NCI-H1436 treated with DMSO at 0.1 percent for 48 hours (cell line): ENCODE measurements around the gene SPATA25.
A peak's percentile ranks its signal among the peaks of the same experiment; 100 is the strongest.
"Not testable (repeated sequence)": the region's sequence is repeated elsewhere in the genome, so short reads cannot be mapped to it uniquely, and the experiment has no call there.

ENCODE experiments used
- DNase-seq: peaks from one replicate; lab custom pipeline; 2025; lab: John Stamatoyannopoulos, UW

Gene SPATA25

DNA sequence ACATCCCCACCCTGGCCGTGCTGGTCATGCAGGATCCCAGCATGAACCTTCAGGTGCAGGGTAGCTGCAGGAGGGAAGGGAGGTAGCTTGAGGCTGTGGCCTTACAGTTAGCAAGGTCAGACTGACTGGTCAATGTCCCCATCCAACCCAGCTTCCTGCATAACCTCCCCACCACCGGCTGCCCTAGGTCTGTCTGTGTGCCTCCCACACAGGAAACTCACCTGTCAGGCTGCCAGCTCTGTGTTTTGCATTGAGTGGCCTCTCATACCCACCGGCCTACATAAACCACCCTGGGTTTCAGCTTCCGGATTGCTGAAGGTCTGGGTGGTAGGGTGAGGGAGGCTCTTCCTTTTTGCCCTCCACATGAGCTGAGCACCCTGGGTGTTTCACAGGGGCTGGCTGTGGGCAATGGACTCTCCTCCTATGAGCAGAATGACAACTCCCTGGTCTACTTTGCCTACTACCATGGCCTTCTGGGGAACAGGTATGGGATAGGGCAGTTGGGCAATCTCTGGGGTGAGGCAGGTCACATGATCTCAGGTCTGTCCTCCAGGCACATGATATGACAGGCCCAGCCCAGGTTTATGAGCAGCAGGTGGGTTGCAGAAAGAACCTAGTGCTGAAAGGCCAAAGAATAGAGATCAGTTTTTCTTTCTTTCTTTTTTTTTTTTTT lies 5.5 kb upstream of the SPATA25 start:
- no peak for DNase-seq

DNA sequence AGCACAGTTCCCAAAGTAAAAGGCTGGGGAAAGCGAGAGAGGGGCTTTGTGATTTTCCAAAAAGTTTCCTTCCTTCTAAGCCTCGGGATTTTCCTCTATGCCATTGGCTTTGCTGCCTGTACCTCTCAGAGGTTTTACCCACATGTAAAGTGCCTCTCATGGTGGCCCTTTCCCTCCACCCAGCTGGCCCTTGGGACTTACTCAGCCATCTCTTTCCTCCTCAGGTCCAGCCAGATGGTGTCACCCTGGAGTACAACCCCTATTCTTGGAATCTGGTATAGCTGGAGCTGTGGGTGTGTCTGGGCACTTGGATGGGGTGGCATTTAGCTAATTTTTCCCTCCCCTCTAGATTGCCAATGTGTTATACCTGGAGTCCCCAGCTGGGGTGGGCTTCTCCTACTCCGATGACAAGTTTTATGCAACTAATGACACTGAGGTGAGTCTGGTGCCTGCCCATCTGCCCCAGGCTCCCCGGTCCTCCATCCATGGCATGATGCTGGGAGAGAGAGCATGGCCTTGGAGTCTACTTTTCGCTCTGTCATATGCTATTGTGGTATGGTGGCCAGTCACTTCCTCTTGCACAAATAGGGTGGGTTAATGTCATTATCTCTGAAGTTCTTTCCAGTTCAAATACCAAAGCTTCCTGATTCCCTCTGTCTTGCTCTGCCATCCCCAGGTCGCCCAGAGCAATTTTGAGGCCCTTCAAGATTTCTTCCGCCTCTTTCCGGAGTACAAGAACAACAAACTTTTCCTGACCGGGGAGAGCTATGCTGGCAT lies 4.8 kb upstream of the SPATA25 start:
- DNase-seq = no peak

DNA sequence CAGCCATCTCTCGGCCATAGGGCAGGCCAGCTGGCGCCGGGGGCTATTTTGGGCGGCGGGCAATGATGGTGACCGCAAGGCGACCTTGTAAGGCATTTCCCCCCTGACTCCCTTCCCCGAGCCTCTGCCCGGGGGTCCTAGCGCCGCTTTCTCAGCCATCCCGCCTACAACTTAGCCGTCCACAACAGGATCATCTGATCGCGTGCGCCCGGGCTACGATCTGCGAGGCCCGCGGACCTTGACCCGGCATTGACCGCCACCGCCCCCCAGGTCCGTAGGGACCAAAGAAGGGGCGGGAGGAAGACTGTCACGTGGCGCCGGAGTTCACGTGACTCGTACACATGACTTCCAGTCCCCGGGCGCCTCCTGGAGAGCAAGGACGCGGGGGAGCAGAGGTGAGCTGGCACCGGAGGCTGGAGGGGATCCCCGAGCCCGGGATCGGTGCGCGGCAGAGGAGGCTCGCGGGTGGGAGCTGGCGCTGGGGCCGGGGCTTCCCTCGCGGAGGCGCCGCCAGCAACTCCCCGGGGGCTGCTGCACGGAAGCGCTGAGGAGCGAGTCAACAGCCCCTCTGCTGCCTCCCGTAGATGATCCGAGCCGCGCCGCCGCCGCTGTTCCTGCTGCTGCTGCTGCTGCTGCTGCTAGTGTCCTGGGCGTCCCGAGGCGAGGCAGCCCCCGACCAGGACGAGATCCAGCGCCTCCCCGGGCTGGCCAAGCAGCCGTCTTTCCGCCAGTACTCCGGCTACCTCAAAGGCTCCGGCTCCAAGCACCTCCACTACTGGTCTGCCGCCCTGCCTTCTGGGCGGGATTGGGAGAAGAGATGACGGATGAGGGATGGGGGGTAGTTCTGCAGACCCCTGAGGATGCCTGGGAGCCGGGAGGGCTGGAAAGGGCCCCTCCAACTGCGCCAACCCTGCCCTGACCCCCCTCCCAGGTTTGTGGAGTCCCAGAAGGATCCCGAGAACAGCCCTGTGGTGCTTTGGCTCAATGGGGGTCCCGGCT lies 3.9 kb upstream of the SPATA25 start, which contains the start of the genes CTSA and NEURL2:
Gene CTSA (plus strand): TSS at position 351 of the 999 bp plus-strand sequence. CDS start 234 bp downstream, at position 585.
Gene NEURL2 (minus strand): TSS at position 224 of the 999 bp plus-strand sequence. CDS start 217 bp downstream, at position 7.
- DNase-seq = peak; percentile 17

DNA sequence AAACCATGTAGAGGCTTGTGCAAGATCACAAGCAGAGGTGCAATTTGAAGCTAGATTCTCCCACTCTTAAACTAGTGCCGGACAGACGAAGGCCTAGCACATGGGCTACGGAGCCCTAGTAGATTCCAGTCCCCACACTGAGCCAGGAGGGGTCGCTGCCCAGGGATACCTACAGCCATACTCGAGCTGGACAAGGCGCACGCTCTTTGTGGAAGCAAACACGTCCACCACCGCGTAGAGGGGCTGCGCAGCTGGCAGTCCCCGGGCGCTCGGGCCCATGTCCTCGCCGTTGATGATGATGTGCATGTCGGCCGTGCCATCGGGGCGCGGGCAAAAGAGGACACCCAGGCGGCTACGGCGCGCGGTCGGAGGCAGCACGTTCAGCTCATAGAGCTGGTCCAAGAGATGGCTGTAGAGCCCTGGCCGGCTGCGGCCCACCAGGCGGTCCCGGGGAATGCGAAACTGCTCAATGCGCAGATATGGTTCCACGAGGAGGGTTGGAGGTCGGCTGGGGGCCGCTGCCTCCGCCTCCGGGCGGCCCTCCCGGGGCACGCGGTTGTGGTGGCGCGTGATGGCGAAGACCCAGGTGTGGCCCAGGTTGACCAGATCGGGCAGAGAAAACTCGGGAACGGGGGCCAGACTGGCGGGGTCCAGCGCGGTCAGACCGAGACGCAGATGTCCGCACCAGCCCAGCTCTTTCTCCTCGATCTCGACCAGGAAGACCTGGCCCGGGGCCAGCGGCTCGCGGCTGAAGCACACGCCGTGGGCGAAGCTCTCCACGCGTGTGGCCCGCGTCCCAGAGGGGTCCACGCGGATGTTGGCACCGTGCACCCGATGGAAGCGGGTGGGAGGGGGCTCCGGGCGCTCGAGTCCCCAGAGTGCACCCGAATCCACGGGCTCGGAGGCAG lies 2.9 kb upstream of the SPATA25 start:
- no peak for DNase-seq

DNA sequence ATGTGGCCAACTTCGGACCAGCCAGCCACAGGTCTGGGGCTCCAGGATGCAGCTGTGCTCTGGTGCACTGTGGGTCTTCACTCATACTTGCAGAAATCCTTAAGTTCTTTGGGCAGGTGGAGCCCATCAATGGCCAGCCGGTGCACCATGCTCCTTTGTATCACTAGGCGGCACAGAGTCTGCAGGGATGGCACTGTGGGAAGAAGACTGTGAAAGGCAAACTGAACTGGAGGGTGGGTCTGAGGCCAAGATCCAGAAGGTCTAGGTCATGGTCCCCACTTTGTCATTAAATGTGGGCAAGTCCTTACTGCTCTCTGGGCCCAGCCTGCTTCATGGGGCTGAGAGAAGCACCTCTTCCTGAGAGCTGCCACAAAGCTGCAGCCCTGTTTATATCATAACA lies 1.3 kb upstream of the SPATA25 start:
- DNase-seq = no peak

DNA sequence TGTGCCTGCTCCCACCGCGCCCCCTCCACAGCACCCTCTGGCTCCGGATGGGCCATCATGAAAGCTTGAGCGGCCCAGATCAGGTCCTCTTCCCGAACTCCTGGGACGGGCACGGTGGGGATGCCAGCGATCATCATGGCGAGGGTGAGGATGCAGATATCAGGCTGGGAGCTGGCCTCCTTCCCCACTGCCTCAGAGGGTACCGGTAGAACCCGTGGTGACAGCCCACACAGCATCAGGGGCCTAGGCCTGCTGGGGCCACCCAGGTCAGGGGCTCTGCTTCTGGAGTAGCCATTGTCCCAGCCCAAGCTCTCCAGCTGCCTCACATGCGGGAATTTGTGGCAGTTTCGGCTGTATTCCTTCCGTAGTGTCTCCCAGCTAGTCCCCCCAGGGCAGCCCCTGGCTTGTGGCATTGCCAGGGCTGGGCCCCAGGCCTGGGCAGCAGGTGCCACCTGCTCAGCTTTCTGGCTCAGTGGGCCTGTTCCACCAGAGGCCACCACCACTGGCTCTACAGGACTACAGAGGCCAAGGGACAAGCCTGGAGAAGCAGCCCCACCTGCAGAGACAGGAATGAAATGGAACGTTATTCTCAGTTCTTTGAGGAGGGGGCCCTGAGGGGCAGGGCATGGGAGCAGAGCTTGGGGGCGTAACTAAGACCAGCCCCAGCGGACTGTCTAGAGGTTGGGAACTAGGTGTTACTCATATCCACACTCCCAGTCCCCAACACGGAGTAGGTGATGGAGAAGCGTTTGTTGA lies 654 bp downstream of the SPATA25 start:
- no peak for DNase-seq

DNA sequence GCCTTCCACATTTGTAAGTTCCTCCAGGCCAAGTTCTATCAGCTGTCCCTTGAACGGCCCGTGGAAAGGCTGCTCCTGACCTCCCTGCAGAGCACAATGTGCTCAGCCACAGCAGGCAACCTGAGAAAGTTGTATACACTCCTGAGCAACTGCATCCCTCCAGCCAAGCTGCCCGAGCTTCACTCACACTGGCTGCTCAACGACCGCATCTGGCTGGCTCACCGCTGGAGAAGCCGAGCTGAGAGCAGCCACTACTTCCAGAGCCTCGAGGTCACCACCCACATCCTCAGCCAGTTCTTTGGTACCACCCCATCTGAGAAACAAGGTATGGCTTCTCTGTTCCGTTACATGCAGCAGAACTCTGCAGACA lies 4.3 kb downstream of the SPATA25 start:
- no peak for DNase-seq

DNA sequence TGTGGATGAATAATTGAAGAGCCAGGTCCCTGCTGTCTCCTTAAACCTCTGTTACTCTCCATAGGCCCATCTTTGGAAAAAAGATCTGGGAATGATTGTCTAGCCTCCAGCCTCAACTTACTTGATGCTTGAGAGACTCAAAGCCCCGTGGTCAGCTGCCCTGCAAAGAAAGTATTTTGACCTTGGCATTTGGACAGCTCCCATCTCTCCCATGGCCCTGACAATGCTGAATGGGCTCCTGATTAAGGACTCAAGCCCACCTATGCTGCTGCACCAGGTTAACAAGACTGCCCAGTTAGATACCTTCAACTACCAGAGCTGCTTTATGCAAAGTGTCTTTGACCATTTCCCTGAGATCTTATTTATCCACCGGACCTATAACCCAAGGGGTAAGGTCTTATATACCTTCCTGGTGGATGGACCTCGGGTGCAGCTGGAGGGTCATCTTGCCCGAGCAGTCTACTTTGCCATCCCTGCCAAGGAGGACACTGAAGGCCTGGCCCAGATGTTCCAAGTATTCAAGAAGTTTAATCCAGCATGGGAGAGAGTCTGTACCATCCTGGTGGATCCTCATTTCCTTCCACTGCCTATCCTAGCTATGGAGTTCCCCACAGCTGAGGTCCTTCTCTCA lies 4.8 kb downstream of the SPATA25 start:
- no peak for DNase-seq

DNA sequence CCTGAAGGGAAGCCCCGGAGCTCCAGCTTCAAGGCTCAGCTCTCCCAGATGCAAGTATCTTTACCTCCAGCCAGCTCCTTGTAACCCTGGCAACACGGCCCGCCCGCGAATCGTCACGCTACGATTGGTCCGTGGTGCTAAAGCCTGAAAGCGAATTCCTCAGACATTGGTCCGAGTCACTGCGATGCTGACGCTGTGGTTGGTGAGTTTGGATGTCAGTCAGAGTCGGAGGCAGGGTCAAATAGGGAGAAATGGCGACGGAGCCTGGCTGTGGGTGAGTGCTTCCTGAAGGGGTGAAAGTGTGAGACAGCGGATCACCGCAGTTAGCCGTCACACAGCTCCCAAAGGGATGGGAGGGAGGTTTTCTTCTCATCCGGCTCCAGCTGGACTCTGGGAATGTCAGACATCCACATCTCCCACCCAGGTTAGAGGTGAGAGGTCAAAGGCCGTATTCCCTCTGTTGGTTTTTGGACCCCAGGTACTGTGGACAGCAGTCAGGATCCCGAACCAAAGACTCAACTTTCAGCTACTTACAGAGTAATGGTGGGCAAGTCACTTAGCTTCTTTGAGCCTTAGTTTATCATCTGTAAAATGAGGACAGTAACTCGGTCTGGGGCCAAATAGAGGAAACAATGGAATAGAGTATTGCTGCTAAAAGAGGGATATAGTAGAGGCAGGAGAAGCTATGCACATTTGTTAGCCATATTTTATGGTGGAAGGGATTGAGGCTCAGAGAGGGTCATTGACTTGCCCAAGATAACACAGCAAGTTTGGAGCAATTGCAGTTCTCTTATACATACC lies 6.2 kb downstream of the SPATA25 start, which contains the start of gene ZSWIM1:
Gene ZSWIM1 (plus strand): TSS at position 240 of the 801 bp plus-strand sequence. CDS start 1,366 bp downstream, outside the sequence.
- peak; percentile 90 for DNase-seq

DNA sequence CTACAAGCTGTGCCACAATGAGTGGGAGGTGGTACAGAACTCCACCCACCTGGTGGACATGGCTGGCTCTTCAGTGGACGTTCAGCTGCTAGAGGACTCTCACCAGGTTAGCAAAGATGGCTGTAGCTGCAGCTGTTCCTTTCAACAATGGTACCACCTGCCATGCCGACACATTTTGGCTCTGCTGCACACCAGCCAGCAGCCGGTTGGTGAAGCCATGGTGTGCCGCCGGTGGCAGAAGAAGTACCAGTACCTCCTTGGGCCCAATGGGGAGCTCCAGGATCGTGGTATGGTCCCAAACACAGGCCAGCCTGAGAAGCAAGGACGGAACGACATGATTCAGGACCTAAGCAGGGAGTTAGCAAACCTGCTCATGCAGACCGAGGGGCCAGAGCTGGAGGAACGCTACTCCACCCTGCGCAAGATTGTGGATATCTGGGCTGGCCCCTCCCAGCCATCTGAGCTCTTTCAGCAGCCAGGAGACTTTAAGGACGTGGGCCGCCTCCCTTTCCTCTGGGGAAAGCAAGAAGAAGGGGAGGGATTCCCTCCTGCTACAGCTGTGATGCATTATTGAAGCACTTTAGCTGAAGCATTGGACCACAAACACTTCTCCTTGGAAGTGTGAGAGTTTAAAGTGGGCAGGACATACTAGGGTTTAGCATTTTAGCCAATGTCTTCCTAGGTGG lies 9.2 kb downstream of the SPATA25 start:
- DNase-seq = no peak

DNA sequence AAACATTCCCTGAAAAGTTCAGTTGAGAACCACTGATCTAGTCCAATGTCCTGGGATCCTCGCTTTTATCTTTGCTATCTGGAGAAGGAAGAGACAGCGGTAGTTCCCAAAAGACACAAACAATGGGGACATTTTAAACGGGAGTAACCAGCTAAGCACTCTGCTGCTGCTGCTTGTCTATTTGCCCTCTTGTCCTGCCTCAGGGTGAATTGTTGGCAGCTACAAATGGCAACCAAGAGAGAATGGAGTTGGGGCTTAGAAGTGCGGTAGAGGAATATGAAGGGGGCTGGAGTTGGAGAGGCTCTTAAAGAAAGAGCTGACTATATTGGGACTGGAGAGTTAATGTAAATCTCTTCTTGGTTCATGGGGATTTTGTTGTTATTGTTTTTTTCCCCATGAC lies 12.8 kb downstream of the SPATA25 start:
- no peak for DNase-seq

DNA sequence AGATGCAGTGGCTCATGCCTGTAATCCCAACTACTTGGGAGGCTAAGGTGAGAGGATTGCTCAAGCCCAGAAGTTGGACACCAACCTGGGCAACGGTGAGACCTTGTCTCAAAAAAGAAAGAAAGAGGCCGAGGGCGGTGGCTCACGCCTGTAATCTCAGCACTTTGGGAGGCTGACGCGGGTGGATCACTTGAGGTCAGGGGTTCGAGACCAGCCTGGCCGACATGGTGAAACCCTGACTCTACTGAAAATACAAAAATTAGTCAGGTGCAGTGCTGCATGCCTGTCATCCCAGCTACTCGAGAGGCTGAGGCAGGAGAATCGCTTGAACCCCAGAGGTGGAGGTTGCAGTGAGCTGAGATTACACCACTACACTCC lies 13.3 kb downstream of the SPATA25 start:
- not testable (repeated sequence) for DNase-seq

DNA sequence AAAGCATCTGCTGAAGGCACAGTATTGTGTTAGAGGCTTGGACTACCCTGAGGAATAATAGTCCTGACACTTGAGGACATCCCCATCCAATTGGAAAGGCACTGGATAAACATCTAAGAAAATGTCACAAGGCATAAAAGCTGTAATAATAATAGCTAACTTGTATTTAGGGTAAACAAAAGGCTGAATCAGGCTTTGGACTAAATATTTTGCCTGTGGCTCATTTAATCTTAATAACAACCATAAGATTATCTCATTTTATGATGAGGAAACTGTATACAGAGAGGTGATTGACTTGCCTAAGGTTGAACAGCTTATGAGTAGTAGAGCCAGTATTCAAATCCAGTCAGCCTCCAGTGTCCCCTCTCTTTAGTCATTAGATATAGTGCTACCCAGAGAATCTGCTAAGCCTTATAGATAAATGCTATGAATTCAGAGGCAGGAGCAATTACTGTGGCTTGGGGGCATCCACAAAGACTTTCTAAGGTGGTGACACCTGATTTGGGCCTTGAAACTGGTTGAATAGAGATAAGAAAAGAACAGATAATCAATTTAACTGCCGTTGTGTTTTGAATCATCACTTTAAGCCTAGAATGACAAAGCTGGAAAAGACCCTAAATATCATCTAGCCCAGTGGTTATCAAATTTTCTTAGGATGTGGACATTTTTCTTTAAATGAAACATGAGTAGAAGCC lies 13.9 kb downstream of the SPATA25 start:
- no peak for DNase-seq

DNA sequence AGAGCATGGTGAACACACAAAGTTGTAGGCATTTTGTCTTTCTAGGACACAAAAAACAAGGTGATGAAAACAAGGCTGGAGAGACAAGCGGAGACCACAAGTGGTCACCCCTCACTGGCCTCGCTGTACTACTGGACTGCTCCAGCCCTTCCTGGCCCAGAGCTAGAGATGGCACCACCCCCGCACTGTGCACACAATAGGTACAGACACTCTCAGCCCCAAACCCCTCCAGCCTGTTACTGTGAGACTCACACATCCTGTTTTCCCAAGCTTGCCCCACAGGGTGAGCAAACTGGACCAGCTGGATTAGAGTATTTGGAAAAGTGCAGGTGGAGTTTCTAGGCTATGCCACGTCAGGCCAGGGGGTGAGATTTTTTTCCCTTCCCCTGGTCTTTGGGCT lies 14.8 kb downstream of the SPATA25 start:
- DNase-seq = no peak

DNA sequence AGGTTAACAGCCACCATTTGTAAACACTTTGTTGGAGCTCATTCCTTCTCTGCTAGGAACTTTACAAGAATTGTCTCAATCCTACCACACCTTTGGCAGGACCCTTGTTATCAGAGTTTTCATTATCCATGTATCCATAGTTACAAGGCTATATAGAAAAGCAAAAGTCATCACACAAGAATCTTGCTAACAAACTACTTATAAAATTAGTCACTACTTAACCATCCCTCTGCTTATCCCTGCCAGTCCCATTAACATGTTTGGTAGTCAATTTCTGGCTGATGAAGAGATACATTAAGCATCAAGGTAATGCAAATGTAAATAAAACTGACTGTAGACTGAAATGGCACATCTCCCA lies 19.6 kb downstream of the SPATA25 start:
- no peak for DNase-seq

DNA sequence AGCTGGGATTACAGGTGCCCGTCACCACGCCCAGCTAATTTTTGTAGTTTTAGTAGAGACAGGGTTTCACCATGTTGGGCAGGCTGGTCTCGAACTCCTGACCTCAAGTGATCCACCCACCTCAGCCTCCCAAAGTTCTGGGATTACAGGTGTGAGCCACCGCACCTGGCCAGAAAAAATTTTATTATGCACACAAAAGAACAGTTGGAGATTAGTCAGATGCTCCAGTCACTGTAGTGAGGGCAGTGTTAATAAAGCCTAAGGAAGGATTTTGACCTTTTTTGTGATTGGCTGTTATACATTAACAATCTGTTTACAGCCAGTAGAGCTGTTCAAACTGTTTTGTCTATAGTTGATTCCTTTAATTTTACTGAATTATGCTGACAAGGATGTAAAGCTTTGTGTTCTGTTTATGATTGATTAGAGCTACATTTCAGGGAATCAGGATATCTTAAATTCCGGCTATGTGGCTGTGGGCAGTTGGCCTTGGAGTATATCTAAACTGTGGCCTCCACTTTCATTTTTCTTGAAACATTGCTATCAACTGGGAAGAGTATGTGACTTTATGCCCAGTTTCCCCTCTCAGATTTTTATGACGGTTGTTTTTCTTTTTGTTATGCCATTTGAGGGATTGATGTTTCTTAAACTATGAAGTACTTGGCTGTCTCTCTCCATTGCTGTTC lies 20.1 kb downstream of the SPATA25 start:
- DNase-seq = no peak

DNA sequence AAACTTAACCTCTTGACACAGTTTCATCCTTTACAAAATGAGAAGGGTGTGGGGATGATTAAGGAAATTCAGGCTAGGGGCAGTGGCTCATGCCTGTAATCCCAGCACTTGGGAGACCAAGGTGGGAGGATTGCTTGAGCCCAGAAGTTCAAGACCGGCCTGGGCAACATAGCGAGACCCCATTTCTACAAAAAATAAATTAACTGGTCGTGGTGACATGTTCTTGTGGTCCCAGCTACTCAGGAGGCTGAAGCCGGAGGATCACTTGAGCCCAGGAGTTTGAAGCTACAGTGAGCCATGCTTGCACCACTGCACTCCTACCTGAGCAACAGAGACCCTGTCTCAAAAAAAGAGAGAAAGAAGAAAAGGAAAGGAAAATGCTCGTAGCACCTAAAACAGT lies 21.0 kb downstream of the SPATA25 start:
- no peak for DNase-seq
